Measurements from ENCODE around the gene SNRNP70. TPM values are rescaled to one million over a fixed set of nuclear protein-coding genes. Genes with fewer than 3 reads are reported as not detected.

Gene SNRNP70
- total and polyA plus RNA-seq, 2 donors = 142 to 419 TPM

DNA sequence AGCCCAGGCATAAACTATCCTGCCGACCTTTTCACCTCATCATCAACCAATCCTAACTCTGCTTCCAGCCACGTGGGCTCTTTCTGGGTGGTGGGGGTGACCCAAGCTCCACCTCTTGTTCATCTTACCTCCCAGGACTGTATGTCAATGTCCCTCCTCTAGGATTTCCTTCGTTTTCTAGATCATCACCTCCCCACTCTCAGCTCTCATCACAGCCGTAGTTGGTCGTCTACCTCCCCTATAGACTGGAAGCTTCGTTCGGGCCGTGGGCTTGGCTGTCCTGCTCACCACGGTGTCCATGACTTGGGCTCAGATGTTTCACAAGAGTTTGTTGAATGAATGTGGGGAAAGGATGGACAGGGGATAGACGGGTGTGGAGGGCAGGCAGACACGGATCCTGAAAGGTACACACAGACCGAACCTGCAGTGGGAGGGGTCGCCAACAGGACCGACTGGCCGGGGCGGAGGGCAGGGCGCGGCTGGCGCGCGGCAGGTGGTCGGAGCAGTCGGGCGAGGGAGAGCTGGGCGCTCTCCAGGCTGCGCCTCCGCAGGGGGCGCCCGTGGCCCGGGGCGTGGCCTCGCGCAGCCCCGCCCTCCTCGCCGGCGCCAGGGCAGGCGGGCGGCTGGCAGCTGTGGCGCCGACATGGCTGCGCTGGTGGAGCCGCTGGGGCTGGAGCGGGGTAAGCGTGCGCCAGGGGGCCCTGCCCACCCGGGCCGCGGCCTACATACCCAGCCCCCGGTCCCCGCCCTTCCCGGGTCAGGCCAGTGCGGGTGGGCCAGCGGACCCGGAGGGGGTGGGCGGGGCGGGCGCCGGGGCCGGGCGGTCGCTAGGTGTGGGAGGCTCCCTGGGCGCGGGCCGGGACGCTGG lies 28.7 kb downstream of the SNRNP70 start, which contains the start of gene LIN7B:
LIN7B (plus strand) TSS at position 609 of the 868 bp plus-strand sequence; CDS start at position 644, 35 bp downstream.
- H3K36me3 ChIP-seq (ENCODE audit: control insufficient read depth in 2 of 2, insufficient read depth in 2 of 2, low read length in 1 of 2) = peaks cover 3 to 12% of the 10 kb centered on the region in 2 donors
- H3K9me3 ChIP-seq (ENCODE audit: control insufficient read depth in 2 of 2, insufficient read depth in 1 of 2, low read length in 1 of 2) = no peaks in the 10 kb centered on the region
- H3K27ac ChIP-seq (ENCODE audit: low read depth in 1 of 2, low read length in 1 of 2) = peak within 1 kb of the TSS in 1 of 2 donors; percentile 9
- under 1% methylated on average over 66 of the region's 66 CpGs for WGBS
- H3K4me3 ChIP-seq (ENCODE audit: low read length in 2 of 2) = peak within 1 kb of the TSS; percentile 62 to 83
- peaks cover 18 to 20% of the 10 kb centered on the region in 2 donors for H3K4me1 ChIP-seq (ENCODE audit: control insufficient read depth in 2 of 2, insufficient read depth in 2 of 2, low read length in 2 of 2)
- peaks cover 0 to 17% of the 10 kb centered on the region in 2 donors for H3K27me3 ChIP-seq (ENCODE audit: control insufficient read depth in 2 of 2, insufficient read depth in 1 of 2, low read length in 1 of 2)
- peak in 7 of 9 donors; percentile 54 to 82 (median 73) for DNase-seq (ENCODE audit: low read depth in 6 of 9, low spot score in 9 of 9)

DNA sequence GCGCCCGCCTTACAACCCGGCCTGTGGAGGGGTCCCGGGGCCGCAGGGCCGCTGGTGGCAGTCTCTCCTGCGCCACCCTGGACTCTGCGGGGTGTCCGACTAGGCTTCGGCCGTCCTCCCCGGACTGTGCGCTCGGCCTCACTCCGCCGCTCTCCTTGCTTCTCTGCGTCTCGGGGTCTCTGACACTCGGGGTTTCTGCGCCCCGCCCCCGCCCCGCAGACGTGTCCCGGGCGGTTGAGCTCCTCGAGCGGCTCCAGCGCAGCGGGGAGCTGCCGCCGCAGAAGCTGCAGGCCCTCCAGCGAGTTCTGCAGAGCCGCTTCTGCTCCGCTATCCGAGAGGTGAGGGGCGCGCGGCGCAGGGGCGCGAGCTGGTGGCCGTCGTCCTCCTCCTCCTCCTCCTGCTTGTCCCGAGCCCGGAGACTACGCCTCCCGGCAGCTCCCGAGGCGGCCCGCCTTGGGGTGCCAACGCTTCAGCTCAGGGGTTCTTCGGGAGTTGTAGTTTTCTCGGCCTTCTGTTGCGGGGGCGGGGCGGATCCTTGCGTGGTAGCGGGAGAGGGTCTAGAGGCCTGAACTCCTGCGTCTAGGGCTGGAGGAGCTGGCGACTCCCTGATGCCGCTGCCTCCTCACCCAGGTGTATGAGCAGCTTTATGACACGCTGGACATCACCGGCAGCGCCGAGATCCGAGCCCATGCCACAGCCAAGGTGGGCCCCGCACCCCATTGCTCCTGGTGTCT lies 29.5 kb downstream of the SNRNP70 start:
- peak in 7 of 9 donors; percentile 33 to 73 (median 54) for DNase-seq (ENCODE audit: low read depth in 6 of 9, low spot score in 9 of 9)
- Histone ChIP-seq H3K27ac (ENCODE audit: low read depth in 1 of 2, low read length in 1 of 2) (peak overlapping the region in 1 of 2 donors; percentile 9), H3K4me1 (ENCODE audit: control insufficient read depth in 2 of 2, insufficient read depth in 2 of 2, low read length in 2 of 2) (peaks cover 20 to 24% of the 10 kb centered on the region in 2 donors), H3K4me3 (ENCODE audit: low read length in 2 of 2) (peak overlapping the region; percentile 62 to 83), H3K27me3 (ENCODE audit: control insufficient read depth in 2 of 2, insufficient read depth in 1 of 2, low read length in 1 of 2) (peaks cover 5 to 24% of the 10 kb centered on the region in 2 donors), H3K9me3 (ENCODE audit: control insufficient read depth in 2 of 2, insufficient read depth in 1 of 2, low read length in 1 of 2) (no peaks in the 10 kb centered on the region), H3K36me3 (ENCODE audit: control insufficient read depth in 2 of 2, insufficient read depth in 2 of 2, low read length in 1 of 2) (peaks cover 0 to 4% of the 10 kb centered on the region in 2 donors)
- 12% methylated on average over 68 of the region's 68 CpGs for WGBS

DNA sequence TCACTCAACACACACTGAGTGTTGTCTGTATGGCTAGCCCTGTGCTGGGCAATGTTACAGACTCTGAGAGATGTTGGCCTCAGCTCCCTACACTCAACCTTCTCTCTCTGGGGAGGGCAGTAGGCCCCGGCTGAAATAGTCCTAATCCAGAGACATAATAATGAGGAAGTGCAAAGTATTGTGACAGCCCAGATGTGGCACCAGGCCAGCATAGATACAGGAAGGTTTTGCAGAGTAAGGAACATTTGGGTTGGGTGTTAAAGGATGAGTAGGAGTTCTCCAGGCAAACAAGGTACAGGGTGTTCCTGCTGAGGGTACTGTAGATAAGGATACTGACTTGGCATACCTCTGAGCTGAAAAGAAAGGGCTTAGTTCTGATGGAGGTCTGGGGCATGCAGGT lies 31.3 kb downstream of the SNRNP70 start:
- WGBS = 51% methylated on average over 1 of the region's 1 CpG
- Histone ChIP-seq H3K27ac (ENCODE audit: low read depth in 1 of 2, low read length in 1 of 2) (no peak overlapping the region), H3K27me3 (ENCODE audit: control insufficient read depth in 2 of 2, insufficient read depth in 1 of 2, low read length in 1 of 2) (peaks cover 21 to 40% of the 10 kb centered on the region in 2 donors), H3K4me1 (ENCODE audit: control insufficient read depth in 2 of 2, insufficient read depth in 2 of 2, low read length in 2 of 2) (peaks cover 24 to 26% of the 10 kb centered on the region in 2 donors), H3K9me3 (ENCODE audit: control insufficient read depth in 2 of 2, insufficient read depth in 1 of 2, low read length in 1 of 2) (no peaks in the 10 kb centered on the region), H3K4me3 (ENCODE audit: low read length in 2 of 2) (no peak overlapping the region), H3K36me3 (ENCODE audit: control insufficient read depth in 2 of 2, insufficient read depth in 2 of 2, low read length in 1 of 2) (peaks cover 0 to 2% of the 10 kb centered on the region in 2 donors)
- DNase-seq (ENCODE audit: low read depth in 6 of 9, low spot score in 9 of 9) = no peak

DNA sequence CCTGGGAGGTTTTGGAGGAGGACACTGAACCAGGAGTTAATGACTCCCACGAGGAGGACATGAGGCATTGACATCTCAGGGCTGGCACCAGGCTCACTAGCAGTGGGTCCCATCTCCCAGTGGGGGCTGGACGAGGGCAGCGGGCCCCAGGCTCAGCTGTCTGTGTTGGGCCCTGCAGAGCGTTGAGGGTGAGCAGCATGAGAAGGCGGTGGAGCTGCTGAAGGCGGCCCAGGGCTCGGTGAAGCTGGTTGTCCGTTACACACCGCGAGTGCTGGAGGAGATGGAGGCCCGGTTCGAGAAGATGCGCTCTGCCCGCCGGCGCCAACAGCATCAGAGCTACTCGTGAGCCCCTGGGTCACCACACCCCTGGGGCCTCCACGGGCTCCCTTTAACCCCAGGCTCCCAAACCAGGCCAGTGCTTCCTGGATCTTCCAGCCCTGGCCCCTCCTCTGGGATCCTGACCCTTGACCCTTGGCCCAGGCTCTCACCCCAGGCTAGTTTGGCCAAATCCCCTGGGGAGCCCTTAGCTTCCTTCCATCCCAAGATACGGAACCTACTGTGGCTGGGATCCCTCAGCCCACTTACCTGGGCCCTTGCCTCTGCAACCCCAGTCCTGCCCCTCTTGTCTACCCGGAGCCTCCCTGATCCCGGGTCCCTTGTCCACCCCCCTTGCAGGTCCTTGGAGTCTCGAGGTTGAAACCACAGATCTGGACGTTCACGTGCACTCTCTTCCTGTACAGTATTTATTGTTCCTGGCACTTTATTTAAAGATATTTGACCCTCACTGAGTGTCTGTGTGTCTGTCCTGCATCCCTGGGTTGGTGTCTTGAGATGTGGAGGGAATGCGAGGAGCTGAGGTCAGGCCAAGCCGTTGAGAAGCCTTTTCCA lies 32.7 kb downstream of the SNRNP70 start:
- no peak for DNase-seq (ENCODE audit: low read depth in 6 of 9, low spot score in 9 of 9)

DNA sequence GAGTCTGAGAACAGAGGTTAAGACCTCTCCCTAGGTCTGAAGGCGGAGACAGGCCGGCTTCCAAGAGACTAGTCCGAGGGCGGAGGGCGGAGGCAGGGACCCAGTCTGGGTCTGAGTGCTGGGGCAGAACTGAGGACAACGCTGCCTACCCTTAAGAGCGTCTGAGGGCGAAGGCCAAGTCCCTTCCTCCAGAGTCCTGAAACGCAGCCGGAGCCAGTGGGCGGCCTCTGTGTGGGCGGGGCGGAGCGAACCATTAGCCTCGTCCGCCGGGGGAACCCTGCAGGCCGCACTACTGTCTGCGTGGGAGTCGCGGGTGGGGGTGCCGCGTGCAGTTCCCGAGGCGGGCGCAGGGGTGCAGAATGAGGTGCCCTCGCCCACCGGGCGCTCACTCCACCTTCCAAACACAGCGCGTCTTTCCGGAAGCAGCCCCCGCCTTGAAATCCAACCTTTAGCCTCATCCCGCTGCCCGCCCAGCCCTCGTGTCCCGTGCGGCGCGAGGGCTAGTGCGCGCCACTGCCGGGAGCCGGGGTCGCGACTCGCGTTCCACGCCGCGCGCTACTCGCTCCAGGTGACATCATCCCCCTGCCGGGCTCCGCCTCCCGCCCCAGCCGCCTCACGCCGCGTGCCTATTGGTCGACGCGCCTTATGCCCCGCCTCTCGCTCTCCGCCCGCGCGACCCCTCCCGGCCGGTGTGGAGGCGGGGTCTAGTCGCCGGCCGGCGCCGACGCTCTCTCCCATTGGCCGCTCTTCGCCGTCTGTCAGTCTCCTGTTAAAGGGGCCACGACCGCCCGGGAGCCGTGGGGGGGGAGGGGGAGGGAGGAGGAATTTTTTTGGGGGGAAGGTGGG lies 33.5 kb downstream of the SNRNP70 start, which contains the start of gene C19orf73:
C19orf73 (minus strand) TSS at position 579 of the 846 bp plus-strand sequence; CDS start at position 458, 121 bp downstream.
- H3K36me3 ChIP-seq (ENCODE audit: control insufficient read depth in 2 of 2, insufficient read depth in 2 of 2, low read length in 1 of 2) = peaks cover 0 to 2% of the 10 kb centered on the region in 2 donors
- H3K27ac ChIP-seq (ENCODE audit: low read depth in 1 of 2, low read length in 1 of 2) = peak within 1 kb of the TSS; percentile 87 to 92
- H3K4me1 ChIP-seq (ENCODE audit: control insufficient read depth in 2 of 2, insufficient read depth in 2 of 2, low read length in 2 of 2) = peaks cover 18 to 23% of the 10 kb centered on the region in 2 donors
- peak; percentile 80 to 96 (median 91) for DNase-seq (ENCODE audit: low read depth in 6 of 9, low spot score in 9 of 9)
- peaks cover 32 to 55% of the 10 kb centered on the region in 2 donors for H3K27me3 ChIP-seq (ENCODE audit: control insufficient read depth in 2 of 2, insufficient read depth in 1 of 2, low read length in 1 of 2)
- 1% methylated on average over 85 of the region's 85 CpGs for WGBS
- H3K4me3 ChIP-seq (ENCODE audit: low read length in 2 of 2) = peak within 1 kb of the TSS; percentile 58 to 60
- H3K9me3 ChIP-seq (ENCODE audit: control insufficient read depth in 2 of 2, insufficient read depth in 1 of 2, low read length in 1 of 2) = no peaks in the 10 kb centered on the region

More for the DNA sequence above, 32.7 kb downstream of the SNRNP70 start:
- 76% methylated on average over 26 of the region's 26 CpGs for WGBS
- H3K4me3 ChIP-seq (ENCODE audit: low read length in 2 of 2) = peak overlapping the region; percentile 58 to 60
- peaks cover 28 to 53% of the 10 kb centered on the region in 2 donors for H3K27me3 ChIP-seq (ENCODE audit: control insufficient read depth in 2 of 2, insufficient read depth in 1 of 2, low read length in 1 of 2)
- H3K36me3 ChIP-seq (ENCODE audit: control insufficient read depth in 2 of 2, insufficient read depth in 2 of 2, low read length in 1 of 2) = peaks cover 0 to 2% of the 10 kb centered on the region in 2 donors
- H3K4me1 ChIP-seq (ENCODE audit: control insufficient read depth in 2 of 2, insufficient read depth in 2 of 2, low read length in 2 of 2) = peaks cover 24 to 26% of the 10 kb centered on the region in 2 donors
- peak overlapping the region; percentile 87 to 92 for H3K27ac ChIP-seq (ENCODE audit: low read depth in 1 of 2, low read length in 1 of 2)
- no peaks in the 10 kb centered on the region for H3K9me3 ChIP-seq (ENCODE audit: control insufficient read depth in 2 of 2, insufficient read depth in 1 of 2, low read length in 1 of 2)

DNA sequence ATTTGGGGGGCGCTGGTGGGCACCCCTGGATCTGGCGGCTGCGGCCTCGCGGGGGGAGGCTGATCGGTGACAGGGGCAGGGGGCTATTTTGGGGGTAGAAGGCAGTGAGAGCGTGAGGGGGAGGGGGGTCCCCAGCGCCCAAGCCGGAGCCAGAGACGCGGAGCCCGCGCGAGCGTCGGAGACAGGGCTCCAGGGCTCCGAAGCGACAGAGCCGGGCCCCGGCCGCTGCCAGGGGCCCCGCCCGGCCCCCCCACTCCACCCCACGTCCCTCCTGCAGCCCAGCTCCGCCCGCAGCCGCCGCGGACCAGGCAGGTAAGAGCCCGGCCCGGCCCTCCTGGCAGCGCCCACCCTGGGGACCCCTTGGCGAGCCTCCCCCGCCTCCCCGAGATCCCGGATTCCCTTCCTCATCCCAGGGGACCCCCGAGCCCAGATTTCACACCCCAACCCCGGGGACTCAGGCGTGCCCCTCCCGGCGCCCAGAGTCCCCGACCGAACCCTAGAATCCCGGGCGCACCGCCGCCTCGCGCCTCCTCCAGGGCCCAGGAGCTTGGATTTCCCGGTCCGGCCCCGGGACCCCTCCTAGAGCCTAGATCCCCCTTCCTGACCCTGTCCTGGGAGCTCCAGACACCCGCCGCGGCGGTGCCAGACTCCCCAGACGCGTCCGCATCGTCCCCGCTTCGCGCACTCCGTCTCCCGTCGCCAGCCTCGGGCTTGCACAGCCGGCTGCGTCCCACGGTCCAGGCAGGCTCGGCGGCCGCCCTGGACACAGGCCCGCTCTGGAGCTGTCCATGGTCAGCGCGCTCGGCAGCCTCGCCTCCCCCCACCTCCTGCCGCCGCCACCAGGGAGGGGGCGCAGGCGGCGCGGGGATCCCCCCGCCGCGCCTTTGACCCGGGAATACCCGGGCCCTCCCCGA lies 34.4 kb downstream of the SNRNP70 start, which contains the start of gene PPFIA3:
PPFIA3 (plus strand) TSS at position 134 of the 914 bp plus-strand sequence. CDS start 8,330 bp downstream, outside the sequence.
- peaks cover 36 to 60% of the 10 kb centered on the region in 2 donors for H3K27me3 ChIP-seq (ENCODE audit: control insufficient read depth in 2 of 2, insufficient read depth in 1 of 2, low read length in 1 of 2)
- H3K27ac ChIP-seq (ENCODE audit: low read depth in 1 of 2, low read length in 1 of 2) = peak within 1 kb of the TSS; percentile 87 to 92
- peak within 1 kb of the TSS; percentile 58 to 60 for H3K4me3 ChIP-seq (ENCODE audit: low read length in 2 of 2)
- peak in 1 of 9 donors; percentile 28 for DNase-seq (ENCODE audit: low read depth in 6 of 9, low spot score in 9 of 9)
- H3K36me3 ChIP-seq (ENCODE audit: control insufficient read depth in 2 of 2, insufficient read depth in 2 of 2, low read length in 1 of 2) = peaks cover 0 to 2% of the 10 kb centered on the region in 2 donors
- no peaks in the 10 kb centered on the region for H3K9me3 ChIP-seq (ENCODE audit: control insufficient read depth in 2 of 2, insufficient read depth in 1 of 2, low read length in 1 of 2)
- H3K4me1 ChIP-seq (ENCODE audit: control insufficient read depth in 2 of 2, insufficient read depth in 2 of 2, low read length in 2 of 2) = peaks cover 15 to 20% of the 10 kb centered on the region in 2 donors
- WGBS = 2% methylated on average over 90 of the region's 90 CpGs

DNA sequence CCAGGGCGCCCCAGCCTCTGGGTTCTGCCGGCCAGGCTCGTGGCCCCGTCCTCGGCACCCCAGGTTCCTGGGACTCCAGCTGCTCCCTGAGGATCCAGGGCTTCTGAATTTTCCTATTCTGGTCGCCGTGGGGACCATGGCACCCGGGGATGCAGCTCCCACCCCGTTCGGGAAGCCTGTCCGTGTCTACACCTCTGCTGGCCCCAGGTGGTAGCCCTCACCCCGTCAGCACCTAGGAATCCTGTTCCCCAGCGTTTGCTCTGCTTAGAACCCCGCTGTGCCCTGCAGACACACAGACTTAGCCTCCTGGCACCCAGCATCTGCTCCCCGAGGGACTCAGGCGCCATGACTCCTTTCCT lies 35.1 kb downstream of the SNRNP70 start:
- DNase-seq (ENCODE audit: low read depth in 6 of 9, low spot score in 9 of 9) = no peak
- Histone ChIP-seq H3K9me3 (ENCODE audit: control insufficient read depth in 2 of 2, insufficient read depth in 1 of 2, low read length in 1 of 2) (no peaks in the 10 kb centered on the region), H3K4me3 (ENCODE audit: low read length in 2 of 2) (no peak overlapping the region), H3K27me3 (ENCODE audit: control insufficient read depth in 2 of 2, insufficient read depth in 1 of 2, low read length in 1 of 2) (peaks cover 37 to 61% of the 10 kb centered on the region in 2 donors), H3K4me1 (ENCODE audit: control insufficient read depth in 2 of 2, insufficient read depth in 2 of 2, low read length in 2 of 2) (peaks cover 12 to 15% of the 10 kb centered on the region in 2 donors), H3K27ac (ENCODE audit: low read depth in 1 of 2, low read length in 1 of 2) (no peak overlapping the region), H3K36me3 (ENCODE audit: control insufficient read depth in 2 of 2, insufficient read depth in 2 of 2, low read length in 1 of 2) (peaks cover 0 to 2% of the 10 kb centered on the region in 2 donors)
- 25% methylated on average over 16 of the region's 16 CpGs for WGBS
